HG03439 (cell line): Measurements from ENCODE around the gene SLC25A14.
"Not testable (repeated sequence)": the region's sequence is repeated elsewhere in the genome, so short reads cannot be mapped to it uniquely, and the experiment has no call there.

Source experiments
- ATAC-seq: cut with Tn5 transposase; IDR thresholded peaks from one replicate; pipeline ENCODE4 v1.9.1; 2021; ENCODE audit warnings: mild to moderate bottlenecking, moderate library complexity; ENCODE audit not compliant: unreplicated experiment

SLC25A14 gene, protein sequence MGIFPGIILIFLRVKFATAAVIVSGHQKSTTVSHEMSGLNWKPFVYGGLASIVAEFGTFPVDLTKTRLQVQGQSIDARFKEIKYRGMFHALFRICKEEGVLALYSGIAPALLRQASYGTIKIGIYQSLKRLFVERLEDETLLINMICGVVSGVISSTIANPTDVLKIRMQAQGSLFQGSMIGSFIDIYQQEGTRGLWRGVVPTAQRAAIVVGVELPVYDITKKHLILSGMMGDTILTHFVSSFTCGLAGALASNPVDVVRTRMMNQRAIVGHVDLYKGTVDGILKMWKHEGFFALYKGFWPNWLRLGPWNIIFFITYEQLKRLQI

DNA sequence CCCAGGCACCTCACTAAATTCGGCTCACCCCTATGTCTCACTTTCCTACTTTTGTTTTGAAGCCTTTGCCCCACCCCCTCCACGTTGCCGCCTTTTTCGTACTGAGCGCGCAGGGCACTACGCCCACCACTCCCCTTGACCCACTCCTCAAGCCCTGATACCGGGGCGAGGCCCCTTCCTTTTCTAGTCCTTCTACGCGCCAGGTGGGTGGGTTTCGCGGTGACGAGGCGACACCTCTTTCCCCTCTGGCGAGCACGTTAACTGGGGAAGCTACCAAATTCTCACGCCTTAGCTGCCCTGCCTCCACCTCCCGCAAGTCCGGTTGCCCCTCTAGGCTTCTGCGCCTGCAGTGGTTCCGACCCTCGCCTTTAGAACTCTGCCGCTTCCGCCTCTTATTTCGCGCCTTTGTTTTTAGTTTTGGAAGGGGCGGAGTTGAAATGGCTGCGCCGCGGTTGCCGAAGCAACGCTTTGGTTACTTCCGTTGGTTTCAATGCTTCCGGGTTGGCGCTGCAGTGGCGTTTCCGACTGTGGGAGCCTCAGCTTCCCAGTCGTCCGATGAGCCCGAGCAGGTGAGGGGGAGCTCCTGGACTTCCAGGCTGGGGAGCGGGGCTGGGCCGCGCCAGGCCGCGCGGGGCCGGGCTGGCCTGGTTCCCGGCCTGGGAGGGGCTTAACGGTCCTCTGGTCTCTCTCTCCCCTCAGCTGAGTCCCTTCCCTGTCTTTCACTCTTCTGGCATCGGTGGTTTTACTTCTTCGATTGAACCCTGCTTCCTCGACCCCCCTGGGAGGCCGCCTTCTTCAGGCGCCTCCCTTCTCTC is at the start of gene SLC25A14:
SLC25A14 (plus strand) TSS at position 512 of the 815 bp plus-strand sequence. CDS start 360 bp downstream, outside the sequence.
- ATAC-seq: peak; percentile 97

DNA sequence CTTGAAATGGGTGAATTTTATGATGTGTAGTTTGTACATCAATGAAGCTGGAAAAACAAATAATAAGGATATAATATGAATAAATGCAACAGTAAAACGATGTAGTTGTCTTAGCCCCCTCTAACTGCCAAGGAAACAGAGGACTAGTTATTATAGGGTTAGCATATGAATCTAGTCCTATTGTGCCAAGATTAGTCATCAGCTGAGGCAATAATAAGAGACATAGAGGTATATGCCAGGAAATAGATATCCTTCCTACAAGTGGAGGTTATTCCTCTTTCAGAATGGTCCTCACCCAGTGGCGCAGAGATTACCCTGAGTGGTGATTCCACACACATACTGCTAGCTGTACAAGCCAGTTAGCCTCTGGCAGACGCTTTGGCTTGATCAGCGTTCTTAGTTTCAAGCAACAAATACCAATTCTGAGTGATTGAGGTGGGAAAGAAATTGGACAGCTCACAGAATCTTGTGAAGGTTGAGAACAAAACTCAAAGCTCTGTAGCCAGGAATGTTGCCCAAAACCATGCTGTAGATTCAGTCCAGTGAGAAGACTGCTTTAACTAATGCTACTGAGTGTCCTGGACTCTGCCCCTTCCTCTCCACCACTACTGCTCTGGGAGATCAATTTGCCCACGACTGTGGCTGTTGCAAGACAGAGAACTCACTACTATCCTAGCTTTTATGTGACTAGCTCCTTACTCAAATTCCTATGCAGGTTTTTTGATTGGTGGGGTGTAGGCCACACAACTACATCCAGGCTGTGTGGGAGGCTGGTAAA is 44.0 kb upstream of the SLC25A14 start:
- ATAC-seq: no peak

DNA sequence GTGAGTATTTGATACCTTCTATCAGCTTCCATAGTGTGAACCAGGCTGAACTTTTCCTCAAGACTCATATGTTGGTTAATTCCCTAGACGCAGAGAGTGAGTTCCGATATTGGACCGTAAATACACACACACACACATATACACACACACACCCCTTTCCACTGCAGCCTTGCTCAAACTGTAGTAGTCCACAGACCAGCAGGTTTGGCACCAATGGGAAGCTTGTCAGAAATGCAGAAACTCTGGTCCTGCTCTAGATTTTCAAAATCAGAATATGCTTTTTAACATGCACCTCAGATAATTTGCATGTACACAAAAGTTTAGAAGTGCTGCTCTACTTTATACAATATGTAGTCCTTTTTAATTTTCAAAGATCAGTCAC is 43.4 kb upstream of the SLC25A14 start:
- no peak for ATAC-seq

DNA sequence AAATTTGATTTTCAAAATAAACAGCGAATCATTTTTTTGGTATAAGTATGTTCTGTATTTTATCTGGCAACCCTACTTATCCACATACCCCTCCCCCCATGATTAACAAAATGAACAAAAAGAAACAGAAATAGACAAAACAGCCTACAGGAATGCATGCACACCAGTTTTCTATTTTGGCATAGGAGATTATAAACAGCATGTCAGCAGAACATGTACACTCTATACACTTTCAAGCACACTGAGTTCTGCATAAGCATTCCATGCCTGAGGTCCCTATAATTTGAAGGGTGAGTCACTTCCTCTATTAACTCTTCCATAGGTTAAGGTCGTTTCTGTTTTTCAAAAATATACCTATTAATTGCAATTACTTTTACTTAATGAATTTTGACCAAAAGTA is 43.0 kb upstream of the SLC25A14 start:
- no peak for ATAC-seq

DNA sequence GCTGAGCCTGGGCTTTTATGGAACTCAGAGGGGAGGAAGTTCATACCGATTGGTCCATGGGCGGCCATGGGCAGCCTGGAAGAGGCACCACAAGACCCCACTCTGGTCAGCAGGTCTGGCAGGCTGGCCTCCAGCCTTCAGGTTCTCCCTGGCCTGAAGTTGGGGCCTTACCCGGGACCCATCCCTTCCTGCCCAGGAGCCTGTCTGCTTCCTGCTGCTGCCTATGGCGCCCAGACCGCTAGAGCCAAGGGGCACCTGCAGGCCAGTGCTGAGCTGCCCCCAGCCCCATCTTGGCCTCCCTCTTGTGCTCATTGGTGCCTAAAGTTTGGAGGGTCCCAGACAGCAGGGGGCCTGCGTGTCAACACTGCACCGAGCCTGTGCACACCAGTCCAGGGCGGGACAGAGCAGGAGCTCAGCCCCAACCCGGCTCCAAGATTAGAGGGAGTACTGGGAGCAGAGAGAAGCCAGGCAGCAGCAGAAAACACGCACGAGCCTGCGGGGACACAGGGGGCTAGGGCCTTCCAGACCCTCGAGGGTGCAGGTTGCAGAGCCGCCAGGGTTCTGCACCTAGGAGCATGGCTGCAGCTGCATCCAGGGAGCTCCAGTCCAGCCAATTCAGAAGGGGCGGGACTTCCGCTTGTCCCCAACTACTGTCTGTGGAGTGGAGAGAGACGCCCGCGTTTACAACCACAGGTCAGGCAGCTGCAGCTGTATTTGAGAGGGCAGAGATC is 40.3 kb upstream of the SLC25A14 start:
- ATAC-seq: no peak

DNA sequence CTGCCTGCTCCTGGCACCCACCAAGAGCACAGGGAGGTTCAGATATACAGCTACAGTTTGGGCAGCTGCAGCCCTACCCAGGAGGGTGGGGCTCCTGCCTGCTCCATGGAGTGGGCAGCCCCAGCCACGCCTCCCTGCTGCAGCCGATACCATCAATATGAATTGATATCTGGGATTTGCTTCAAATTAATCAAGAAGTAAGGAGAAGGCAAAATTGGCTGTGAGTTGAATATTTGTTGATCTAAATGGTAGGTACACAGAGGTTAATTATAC is 39.8 kb upstream of the SLC25A14 start:
- ATAC-seq: no peak

DNA sequence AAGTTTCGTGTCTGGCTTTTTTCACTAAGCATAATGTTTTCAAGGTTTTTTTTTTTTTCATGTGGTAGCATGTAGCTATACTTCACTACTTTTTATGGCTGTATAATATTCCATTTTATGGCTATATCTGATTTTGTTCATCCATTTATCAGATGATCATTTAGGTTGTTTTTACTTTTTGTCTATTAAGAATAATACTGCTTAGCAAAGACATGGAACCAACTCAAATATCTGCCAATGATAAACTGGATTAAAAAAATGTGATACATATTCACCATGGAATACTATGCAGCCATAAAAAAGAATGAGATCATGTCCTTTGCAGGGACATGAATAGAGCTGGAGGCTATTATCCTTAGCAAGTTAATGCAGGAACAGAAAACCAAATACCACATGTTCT is 38.3 kb upstream of the SLC25A14 start:
- no peak for ATAC-seq

DNA sequence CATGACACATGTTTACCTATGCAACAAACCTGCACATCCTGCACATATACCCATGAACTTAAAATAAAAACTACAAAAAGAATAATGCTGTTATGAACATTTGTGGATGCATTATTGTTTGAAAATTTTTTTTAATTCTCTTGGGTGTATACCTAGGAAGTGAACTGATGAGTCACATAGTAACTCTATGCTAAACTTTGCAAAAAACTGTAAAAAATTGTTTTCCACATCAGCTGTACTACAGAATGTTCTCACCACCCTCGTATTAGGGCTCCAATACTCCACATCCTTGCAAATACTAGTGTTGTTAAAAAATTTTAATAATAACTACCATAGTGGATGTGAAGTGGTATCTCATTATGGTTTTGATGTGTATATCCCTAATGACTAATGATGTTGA is 37.7 kb upstream of the SLC25A14 start:
- ATAC-seq: no peak

DNA sequence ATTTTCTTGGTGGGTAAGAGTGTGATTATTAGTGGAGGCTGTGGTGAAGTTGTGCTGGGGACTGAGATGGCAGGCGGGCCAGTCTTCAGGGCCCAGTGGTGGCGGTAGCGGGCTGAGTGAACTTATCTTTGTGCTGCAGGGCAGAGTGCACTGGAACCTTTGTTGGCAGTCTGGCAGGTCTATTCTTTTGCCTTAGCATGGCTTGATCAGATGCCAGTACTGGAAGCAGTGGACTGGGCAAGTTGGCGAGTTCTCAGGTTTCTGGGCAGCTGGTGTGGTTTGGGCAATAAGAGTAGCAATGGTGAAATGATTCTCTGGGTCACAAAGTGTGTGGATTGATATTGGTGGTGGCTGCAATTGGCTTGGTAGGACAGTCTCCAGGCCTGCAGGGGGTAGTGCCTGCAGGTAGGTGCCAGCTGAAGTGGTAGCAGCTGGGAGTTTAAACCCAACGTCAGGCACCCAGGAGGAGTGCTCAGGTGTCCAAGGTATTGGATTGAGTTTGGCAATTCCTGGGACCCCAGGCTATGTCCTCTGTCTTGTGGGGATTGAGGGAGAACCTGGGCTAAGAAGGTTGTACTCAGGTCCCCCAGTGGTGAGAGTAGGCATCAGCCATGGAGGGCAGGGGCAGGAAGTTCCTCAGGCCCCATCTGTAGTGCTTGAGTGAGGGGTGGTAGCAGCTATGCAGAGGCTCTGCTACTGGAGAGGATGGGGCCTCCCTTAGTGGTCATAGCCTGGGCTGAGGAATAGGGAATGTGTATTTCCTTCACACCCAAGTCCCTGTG is 34.9 kb upstream of the SLC25A14 start:
- ATAC-seq: no peak

DNA sequence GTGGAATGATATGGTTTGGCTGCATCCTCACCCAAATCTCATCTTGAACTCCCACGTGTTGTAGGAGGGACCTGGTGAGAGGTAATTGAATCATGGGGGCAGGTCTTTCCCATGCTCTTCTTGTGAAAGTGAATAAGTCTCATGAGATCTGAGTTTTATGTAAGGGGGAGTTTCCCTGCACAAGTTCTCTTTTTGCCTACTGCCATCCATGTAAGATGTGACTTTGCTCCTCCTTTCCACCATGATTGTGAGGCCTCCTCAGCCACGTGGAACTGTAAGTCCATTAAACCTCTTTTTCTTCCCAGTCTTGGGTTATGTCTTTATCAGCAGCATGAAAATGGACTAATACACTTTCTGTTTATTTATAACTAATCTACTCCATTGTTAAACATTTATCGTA is 19.8 kb upstream of the SLC25A14 start:
- not testable (repeated sequence) for ATAC-seq

DNA sequence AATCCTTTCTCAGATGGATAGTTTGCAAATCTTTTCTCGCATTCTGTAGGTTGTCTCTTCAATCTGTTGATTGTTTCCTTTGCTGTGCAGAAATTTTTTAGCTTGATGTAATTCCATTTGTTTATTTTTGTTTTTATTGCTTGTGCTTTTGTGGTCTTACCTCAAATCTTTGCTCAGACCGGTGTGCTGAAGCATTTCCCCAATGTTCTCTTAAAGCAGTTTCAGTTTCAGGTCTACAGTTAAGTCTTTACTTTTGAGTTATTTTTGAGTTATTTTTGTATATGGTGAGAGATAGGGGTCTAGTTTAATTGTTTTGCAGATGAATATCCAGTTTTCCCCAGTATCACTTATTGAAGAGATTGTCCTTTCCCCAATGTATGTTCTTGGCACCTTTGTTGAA is 18.2 kb upstream of the SLC25A14 start:
- no peak for ATAC-seq

DNA sequence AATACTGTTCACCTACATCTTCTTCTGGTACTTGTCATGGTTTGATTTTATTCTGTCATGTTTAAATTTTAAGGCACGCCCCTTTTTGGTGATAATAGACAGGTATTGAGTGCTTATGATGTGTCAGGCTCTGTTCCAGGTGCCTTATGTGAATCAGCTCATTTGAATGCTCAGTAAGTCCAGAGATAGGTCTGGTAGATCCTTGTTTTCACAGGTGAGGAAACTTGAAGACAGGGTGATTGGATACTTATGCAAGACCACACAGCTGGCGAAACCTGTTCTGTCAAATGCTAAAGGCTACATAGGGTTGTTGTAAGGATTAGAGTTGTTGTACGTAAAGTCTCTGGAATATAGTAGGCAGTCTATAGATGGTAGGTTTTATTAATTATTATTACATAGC is 9.6 kb upstream of the SLC25A14 start:
- no peak for ATAC-seq

DNA sequence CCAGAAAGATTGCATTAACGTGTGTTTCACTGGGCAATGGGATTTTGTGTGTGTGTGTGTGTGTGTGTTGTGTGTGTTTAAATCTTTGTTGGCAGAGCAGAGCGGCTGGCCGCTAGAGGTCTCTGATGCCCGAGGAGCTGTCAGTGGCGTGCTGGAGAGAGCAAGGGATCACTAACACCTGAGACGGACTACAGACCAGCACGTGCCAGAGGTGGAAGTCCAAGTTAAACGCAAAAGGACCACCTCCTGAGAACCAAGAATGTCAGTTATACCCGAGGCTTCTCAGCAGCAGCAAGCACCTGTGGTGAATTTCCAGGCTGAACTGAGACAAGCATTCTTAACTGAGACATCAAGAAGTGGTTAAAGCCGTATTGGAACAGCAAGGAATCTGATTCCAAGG is 9.0 kb upstream of the SLC25A14 start:
- no peak for ATAC-seq

DNA sequence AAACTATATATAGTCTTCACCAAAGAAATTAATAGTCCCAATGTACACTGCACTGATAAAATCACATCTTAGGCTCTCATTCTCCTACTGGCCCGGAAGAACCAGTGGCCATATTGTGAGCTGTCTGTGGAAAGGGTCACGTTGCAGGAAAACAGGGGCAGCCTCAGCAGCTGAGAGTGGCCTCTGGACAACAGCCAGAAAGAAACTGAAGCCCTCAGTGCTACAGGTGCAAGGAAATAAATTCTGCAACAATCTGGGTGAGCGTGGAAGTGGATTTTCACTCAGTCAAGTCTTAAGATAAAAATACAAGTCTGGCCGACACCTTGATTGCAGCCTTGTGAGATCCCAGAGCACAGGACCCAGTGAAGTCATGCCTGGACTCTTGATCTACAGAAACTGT is 3.2 kb upstream of the SLC25A14 start:
- ATAC-seq: no peak

DNA sequence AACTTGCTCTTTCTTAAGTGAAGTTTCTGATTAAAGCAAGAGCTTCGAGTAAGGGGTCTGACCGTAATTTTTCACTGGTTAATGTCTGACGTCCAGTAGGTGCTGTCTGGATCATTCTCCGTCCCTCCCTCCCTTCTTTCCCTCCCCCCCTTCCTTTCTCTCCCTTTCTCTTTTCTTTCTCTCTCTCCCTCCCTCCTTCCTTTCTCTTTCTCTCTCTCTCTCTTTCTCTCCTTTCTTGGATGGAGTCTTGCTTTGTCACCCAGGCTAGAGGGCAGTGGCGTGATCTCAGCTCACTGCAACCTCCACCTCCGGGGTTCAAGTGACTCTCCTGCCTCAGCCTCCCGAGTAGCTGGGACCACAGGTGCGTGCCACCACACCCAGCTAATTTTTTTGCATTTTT is 850 bp upstream of the SLC25A14 start:
- not testable (repeated sequence) for ATAC-seq

DNA sequence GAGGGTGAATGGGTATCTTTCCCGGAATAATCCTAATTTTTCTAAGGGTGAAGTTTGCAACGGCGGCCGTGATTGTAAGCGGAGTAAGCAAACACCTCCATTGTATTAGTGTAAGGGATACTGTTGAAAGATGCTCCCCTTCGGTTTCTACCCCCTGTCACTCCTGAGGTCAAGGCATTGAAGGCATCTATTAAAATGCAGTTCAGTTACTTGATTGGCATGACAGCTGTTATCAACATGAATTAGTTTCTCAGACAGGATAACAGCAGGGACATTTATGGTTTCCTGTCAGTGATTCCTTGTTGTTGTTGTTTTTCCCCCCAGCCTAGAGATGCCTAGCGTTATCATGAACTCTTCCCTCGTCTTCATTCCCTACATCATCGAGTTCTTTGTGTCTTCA is 552 bp downstream of the SLC25A14 start:
- no peak for ATAC-seq

DNA sequence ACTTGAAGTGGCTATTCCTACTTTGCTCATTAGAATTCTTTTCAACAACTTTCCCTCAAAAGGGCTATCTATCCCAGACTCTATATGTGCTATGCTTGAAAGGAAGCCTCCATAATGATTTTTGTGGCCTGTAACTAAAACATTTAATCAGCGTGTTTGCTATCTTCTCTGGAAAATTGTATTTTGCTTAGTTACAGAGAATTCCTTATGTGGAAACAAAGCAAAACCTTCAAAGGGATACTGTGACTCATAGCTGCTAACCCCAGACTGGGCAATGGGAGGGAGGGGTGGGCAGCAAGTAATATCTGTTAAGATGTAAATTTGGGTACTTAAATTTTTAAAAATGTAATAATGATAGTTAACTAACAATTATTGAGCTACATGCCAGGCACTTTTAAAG is 3.7 kb downstream of the SLC25A14 start:
- ATAC-seq: no peak

DNA sequence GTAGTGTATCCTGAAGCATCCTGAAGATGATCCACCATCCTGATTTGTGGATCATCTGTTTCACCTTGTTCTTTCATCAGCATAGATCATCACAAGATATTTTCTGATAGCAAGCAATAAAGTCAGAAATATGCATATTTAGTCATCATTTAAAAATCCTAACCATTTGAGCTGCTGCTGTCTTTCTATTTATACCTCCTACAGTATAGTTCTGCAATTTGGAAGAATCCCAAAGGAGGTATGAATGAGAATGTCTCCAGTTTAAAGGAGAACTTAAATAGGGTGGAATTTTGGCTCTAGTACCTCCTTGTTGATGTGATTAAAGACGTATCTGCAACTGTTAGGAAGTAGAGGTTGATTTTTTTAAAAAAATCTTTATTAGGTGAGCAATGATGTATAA is 7.6 kb downstream of the SLC25A14 start:
- no peak for ATAC-seq

DNA sequence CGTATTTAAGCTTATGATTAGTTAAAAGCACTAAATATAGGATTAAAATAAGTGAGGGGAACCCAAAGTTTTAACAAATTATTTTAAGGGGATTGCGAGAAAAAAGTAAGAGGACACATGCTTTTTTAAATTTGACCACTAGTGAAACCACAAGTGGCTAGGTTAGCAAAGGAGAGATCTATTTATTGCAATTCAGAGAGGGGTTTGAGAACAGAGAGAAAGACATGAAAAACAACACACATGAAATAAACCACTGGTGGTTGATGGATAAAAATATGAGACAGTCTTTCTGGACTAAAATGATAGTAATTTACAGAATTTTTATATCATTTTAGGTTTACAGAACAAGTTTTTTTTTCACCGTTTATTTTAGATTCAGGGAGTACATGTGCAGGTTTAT is 11.8 kb downstream of the SLC25A14 start:
- ATAC-seq: no peak

DNA sequence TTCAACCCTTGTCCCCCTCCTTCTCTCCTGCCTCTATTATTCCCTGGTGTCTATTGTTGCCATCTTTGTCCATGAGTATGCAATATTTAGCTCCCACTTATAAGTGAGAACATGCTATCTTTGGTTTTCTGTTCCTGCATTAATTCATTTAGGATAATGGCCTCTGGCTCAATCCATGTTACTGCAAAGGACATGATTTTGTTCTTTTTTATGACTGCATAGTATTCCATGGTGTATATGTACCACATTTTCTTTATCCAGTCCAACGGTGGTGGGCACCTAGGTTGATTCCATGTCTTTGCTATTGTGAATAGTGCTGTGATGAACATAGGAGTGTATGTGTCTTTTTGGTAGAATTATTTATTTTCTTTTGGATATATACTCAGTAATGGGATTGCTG is 12.3 kb downstream of the SLC25A14 start:
- not testable (repeated sequence) for ATAC-seq
